ENCODE results near the gene WAC. TPM values are rescaled to one million over a fixed set of nuclear protein-coding genes. Genes with fewer than 3 reads are reported as not detected.
"Not testable (repeated sequence)": the region's sequence is repeated elsewhere in the genome, so short reads cannot be mapped to it uniquely, and the experiment has no call there.

WAC gene
- total RNA-seq, 1 donor = 86.7 TPM

GRCh38 chr10:28633750-28634149, 100.8 kb downstream of the WAC start:
- no peak overlapping the region for H3K4me3 ChIP-seq (ENCODE audit: low read depth, low read length)
- TF ChIP-seq, protein P1, sequence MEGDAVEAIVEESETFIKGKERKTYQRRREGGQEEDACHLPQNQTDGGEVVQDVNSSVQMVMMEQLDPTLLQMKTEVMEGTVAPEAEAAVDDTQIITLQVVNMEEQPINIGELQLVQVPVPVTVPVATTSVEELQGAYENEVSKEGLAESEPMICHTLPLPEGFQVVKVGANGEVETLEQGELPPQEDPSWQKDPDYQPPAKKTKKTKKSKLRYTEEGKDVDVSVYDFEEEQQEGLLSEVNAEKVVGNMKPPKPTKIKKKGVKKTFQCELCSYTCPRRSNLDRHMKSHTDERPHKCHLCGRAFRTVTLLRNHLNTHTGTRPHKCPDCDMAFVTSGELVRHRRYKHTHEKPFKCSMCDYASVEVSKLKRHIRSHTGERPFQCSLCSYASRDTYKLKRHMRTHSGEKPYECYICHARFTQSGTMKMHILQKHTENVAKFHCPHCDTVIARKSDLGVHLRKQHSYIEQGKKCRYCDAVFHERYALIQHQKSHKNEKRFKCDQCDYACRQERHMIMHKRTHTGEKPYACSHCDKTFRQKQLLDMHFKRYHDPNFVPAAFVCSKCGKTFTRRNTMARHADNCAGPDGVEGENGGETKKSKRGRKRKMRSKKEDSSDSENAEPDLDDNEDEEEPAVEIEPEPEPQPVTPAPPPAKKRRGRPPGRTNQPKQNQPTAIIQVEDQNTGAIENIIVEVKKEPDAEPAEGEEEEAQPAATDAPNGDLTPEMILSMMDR (IDR thresholded peaks at IDR 0.05; ENCODE audit: insufficient read depth, low read length) = no peak
- no peak for DNase-seq (ENCODE audit: low read depth)

- no peak for DNase-seq (ENCODE audit: low read depth)
- H3K4me3 ChIP-seq (ENCODE audit: low read depth, low read length) = no peak overlapping the region
- TF ChIP-seq, protein P1 (IDR thresholded peaks at IDR 0.05; ENCODE audit: insufficient read depth, low read length) = no peak
Observed at GRCh38 chr10:28637346-28637745, 104.4 kb downstream of the WAC start.

GRCh38 chr10:28638392-28638791, 105.5 kb downstream of the WAC start:
- no peak for DNase-seq (ENCODE audit: low read depth)
- H3K4me3 ChIP-seq (ENCODE audit: low read depth, low read length) = no peak overlapping the region
- TF ChIP-seq, protein P1 (IDR thresholded peaks at IDR 0.05; ENCODE audit: insufficient read depth, low read length) = no peak

DNA sequence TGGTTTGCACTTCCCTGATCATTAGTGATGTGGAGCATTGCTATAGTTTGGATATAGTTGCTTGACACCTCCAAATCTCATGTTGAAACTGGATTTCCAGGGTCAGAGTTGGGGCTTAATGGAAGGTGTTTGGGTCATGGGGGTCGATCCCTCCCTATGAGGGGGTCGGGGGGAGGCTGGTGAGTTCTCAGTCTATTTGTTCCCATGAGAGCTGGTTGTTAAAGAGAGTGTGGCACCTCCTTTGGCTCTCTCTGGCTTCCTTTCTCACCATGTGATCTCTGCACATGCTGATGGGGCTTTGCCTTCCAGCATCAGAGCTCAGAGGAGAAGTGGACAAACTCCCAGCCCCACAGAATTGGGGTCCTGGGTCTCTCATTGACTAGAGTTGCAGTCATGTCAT, 107.6 kb downstream of the WAC start:
- no peak for DNase-seq (ENCODE audit: low read depth)
- no peak overlapping the region for H3K4me3 ChIP-seq (ENCODE audit: low read depth, low read length)
- TF ChIP-seq, protein P1 (IDR thresholded peaks at IDR 0.05; ENCODE audit: insufficient read depth, low read length) = no peak

DNA sequence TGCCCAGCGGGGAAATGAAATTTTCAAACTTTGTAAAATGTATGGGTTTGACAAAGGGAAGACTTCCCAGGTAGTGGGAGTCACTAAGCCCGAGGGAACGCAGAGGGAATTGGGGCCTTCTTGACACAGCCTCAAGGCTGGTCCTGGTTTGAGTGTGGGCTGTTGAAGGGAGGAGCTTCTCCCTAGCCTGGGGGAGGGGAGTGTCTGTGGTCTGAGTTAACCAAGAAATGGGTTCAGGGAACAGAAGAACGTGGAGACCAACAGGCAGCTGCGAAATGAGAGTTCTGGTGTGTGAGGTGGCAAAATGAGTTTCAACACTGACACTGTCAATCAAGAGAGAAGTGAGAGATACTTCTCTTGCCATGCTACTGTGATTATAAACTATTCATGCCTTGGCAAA, 111.7 kb downstream of the WAC start:
- no peak for DNase-seq (ENCODE audit: low read depth)
- TF ChIP-seq, protein P1 (IDR thresholded peaks at IDR 0.05; ENCODE audit: insufficient read depth, low read length) = no peak
- no peak overlapping the region for H3K4me3 ChIP-seq (ENCODE audit: low read depth, low read length)

DNA sequence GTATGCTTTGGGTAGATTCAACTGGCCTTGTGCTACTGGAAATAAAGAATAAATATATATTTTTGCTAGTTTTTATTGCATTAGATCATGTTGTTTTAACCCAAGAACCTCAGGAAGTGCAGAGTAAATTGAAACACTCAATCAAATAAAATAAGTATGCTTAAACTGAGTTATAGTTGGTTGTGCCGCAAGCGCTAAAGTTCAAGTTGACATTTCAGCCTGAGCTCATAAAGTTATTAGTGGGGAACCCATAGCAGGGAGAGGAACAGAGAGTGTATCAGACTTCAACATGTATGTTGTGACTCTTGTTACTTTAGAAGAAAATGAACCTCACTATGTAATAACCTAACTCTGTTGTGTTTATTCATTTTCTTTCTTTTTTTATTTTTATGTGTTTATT, 119.2 kb downstream of the WAC start:
- H3K4me3 ChIP-seq (ENCODE audit: low read depth, low read length) = no peak overlapping the region
- DNase-seq (ENCODE audit: low read depth) = no peak
- TF ChIP-seq, protein P1 (IDR thresholded peaks at IDR 0.05; ENCODE audit: insufficient read depth, low read length) = no peak

DNA sequence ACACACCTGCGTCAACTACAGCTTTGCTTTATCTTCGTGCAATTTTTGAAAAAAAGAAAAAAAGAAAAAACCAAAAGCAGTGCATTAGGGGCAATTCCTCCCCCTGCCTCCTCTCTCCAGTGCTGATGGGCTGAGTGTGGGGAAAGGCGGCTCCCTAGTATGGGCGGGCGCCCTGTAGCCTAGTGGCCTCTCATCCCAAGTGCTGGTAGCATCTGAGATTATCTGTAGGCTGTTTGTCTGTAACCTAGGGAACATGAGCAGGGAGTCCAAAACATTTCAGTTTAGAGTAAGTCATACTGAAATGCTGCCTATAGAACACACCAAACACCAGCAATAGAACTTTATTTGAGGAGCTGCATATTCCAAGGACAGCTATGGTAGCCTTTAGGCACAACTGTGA, 119.8 kb downstream of the WAC start:
- DNase-seq (ENCODE audit: low read depth) = no peak
- TF ChIP-seq, protein P1 (IDR thresholded peaks at IDR 0.05; ENCODE audit: insufficient read depth, low read length) = no peak
- no peak overlapping the region for H3K4me3 ChIP-seq (ENCODE audit: low read depth, low read length)

DNA sequence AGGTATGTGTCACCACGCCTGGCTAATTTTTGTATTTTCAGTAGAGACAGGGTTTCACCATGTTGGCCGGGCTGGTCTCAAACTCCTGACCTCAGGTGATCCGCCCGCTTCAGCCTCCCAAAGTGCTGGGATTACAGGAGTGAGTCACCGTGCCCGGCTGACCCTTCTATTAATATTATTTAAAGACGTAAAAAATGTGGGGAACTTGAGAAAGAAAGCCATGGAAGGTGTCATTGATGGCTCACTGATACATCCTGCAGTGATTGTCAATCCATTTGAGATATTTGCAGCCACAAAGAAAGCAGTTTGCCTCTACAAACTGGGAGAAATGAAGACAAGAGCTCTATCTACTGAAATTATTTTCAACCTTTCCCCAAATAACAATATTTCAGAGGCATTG, 125.9 kb downstream of the WAC start:
- not testable (repeated sequence) for H3K4me3 ChIP-seq (ENCODE audit: low read depth, low read length); DNase-seq (ENCODE audit: low read depth)

All from fibroblast of the aortic adventitia (primary cell).